ENCODE measurements around the gene THG1L.

DNA sequence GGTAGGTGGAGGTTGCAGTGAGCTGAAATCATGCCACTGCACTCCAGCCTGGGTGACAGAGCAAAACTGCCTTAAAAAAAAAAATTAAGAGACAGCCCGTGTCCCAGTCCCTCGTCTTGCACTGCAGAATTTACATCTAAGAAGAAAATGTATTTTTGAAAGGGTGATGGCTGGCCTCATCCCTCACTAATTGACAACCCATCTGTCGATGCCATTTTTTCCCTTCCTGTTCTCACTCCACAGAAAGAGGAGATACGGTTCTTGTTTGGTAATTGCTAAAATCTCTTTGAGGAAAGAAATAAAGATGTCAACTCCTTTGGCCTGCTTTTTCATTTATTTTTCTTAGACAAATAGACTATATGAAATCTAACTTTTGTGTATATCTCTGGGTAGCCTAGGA is 9.9 kb downstream of the THG1L start:
- TF ChIP-seq, protein P1, sequence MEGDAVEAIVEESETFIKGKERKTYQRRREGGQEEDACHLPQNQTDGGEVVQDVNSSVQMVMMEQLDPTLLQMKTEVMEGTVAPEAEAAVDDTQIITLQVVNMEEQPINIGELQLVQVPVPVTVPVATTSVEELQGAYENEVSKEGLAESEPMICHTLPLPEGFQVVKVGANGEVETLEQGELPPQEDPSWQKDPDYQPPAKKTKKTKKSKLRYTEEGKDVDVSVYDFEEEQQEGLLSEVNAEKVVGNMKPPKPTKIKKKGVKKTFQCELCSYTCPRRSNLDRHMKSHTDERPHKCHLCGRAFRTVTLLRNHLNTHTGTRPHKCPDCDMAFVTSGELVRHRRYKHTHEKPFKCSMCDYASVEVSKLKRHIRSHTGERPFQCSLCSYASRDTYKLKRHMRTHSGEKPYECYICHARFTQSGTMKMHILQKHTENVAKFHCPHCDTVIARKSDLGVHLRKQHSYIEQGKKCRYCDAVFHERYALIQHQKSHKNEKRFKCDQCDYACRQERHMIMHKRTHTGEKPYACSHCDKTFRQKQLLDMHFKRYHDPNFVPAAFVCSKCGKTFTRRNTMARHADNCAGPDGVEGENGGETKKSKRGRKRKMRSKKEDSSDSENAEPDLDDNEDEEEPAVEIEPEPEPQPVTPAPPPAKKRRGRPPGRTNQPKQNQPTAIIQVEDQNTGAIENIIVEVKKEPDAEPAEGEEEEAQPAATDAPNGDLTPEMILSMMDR (IDR thresholded peaks at IDR 0.05): no peak
- no peak for TF ChIP-seq ZFX (IDR thresholded peaks at IDR 0.05; ENCODE audit: borderline replicate concordance)

Data from 22Rv1 (cell line).